Measurements from ENCODE around the gene ABHD12.
"Not testable (repeated sequence)": the region's sequence is repeated elsewhere in the genome, so short reads cannot be mapped to it uniquely, and the experiment has no call there.

ABHD12 gene

GRCh38 chr20:25346349-25346748, 44.3 kb downstream of the ABHD12 start:
- Mint-ChIP-seq H3K4me1 (peaks cover 44% of the 10 kb centered on the region), H3K36me3 (peaks cover 20% of the 10 kb centered on the region), H3K9me3 (no peaks in the 10 kb centered on the region), H3K27me3 (no peaks in the 10 kb centered on the region), H3K27ac (no peak overlapping the region), H3K4me3 (no peak overlapping the region)

- Mint-ChIP-seq H3K36me3 (peaks cover 17% of the 10 kb centered on the region), H3K27ac (no peak overlapping the region), H3K27me3 (no peaks in the 10 kb centered on the region), H3K4me3 (no peak overlapping the region), H3K9me3 (no peaks in the 10 kb centered on the region), H3K4me1 (peaks cover 41% of the 10 kb centered on the region)
Observed at GRCh38 chr20:25345721-25346120, 44.9 kb downstream of the ABHD12 start.

- no peak overlapping the region for H3K27ac Mint-ChIP-seq
- H3K9me3 Mint-ChIP-seq = no peaks in the 10 kb centered on the region
- peaks cover 13% of the 10 kb centered on the region for H3K36me3 Mint-ChIP-seq
- H3K4me1 Mint-ChIP-seq = peaks cover 41% of the 10 kb centered on the region
- no peak overlapping the region for H3K4me3 Mint-ChIP-seq
- H3K27me3 Mint-ChIP-seq = no peaks in the 10 kb centered on the region
Observed at GRCh38 chr20:25344634-25345033, 46.0 kb downstream of the ABHD12 start.

- no peaks in the 10 kb centered on the region for H3K9me3 Mint-ChIP-seq
- H3K27ac Mint-ChIP-seq = no peak overlapping the region
- H3K27me3 Mint-ChIP-seq = no peaks in the 10 kb centered on the region
- peaks cover 13% of the 10 kb centered on the region for H3K36me3 Mint-ChIP-seq
- H3K4me1 Mint-ChIP-seq = peaks cover 44% of the 10 kb centered on the region
- no peak overlapping the region for H3K4me3 Mint-ChIP-seq
Observed at GRCh38 chr20:25341716-25342680, 48.6 kb downstream of the ABHD12 start.

- Mint-ChIP-seq H3K9me3 (no peaks in the 10 kb centered on the region), H3K4me3 (no peak overlapping the region), H3K4me1 (peaks cover 32% of the 10 kb centered on the region), H3K27ac (no peak overlapping the region), H3K36me3 (peaks cover 13% of the 10 kb centered on the region), H3K27me3 (no peaks in the 10 kb centered on the region)
Observed at GRCh38 chr20:25340380-25340779, 50.3 kb downstream of the ABHD12 start.

GRCh38 chr20:25339608-25340007, 51.0 kb downstream of the ABHD12 start:
- no peaks in the 10 kb centered on the region for H3K27me3 Mint-ChIP-seq
- H3K4me3 Mint-ChIP-seq = no peak overlapping the region
- peaks cover 24% of the 10 kb centered on the region for H3K4me1 Mint-ChIP-seq
- H3K9me3 Mint-ChIP-seq = no peaks in the 10 kb centered on the region
- peaks cover 8% of the 10 kb centered on the region for H3K36me3 Mint-ChIP-seq
- no peak overlapping the region for H3K27ac Mint-ChIP-seq

- H3K27me3 Mint-ChIP-seq = no peaks in the 10 kb centered on the region
- H3K36me3 Mint-ChIP-seq = peaks cover 7% of the 10 kb centered on the region
- no peak overlapping the region for H3K4me3 Mint-ChIP-seq
- peaks cover 15% of the 10 kb centered on the region for H3K4me1 Mint-ChIP-seq
- H3K27ac Mint-ChIP-seq = peak overlapping the region; percentile 23
- H3K9me3 Mint-ChIP-seq = no peaks in the 10 kb centered on the region
Observed at GRCh38 chr20:25338112-25339023, 52.3 kb downstream of the ABHD12 start.

- no peaks in the 10 kb centered on the region for H3K27me3 Mint-ChIP-seq
- H3K4me3 Mint-ChIP-seq = no peak overlapping the region
- no peaks in the 10 kb centered on the region for H3K9me3 Mint-ChIP-seq
- H3K27ac Mint-ChIP-seq = no peak overlapping the region
- H3K36me3 Mint-ChIP-seq = peaks cover 7% of the 10 kb centered on the region
- peaks cover 8% of the 10 kb centered on the region for H3K4me1 Mint-ChIP-seq
Observed at GRCh38 chr20:25336561-25337422, 53.8 kb downstream of the ABHD12 start.

- not testable (repeated sequence) for H3K27me3 Mint-ChIP-seq, H3K36me3 Mint-ChIP-seq, H3K27ac Mint-ChIP-seq, H3K9me3 Mint-ChIP-seq, H3K4me3 Mint-ChIP-seq
- H3K4me1 Mint-ChIP-seq = peaks cover 14% of the 10 kb centered on the region
Observed at GRCh38 chr20:25334972-25335371, 55.7 kb downstream of the ABHD12 start.

- no peaks in the 10 kb centered on the region for H3K9me3 Mint-ChIP-seq
- no peak overlapping the region for H3K27ac Mint-ChIP-seq
- H3K36me3 Mint-ChIP-seq = peaks cover 5% of the 10 kb centered on the region
- no peak overlapping the region for H3K4me3 Mint-ChIP-seq
- peaks cover 21% of the 10 kb centered on the region for H3K4me1 Mint-ChIP-seq
- no peaks in the 10 kb centered on the region for H3K27me3 Mint-ChIP-seq
Observed at GRCh38 chr20:25328954-25329498, 61.6 kb downstream of the ABHD12 start.

GRCh38 chr20:25327521-25328235, 63.0 kb downstream of the ABHD12 start:
- no peaks in the 10 kb centered on the region for H3K9me3 Mint-ChIP-seq
- H3K4me3 Mint-ChIP-seq = no peak overlapping the region
- H3K36me3 Mint-ChIP-seq = peaks cover 11% of the 10 kb centered on the region
- no peaks in the 10 kb centered on the region for H3K27me3 Mint-ChIP-seq
- H3K4me1 Mint-ChIP-seq = peaks cover 28% of the 10 kb centered on the region
- H3K27ac Mint-ChIP-seq = no peak overlapping the region

GRCh38 chr20:25325997-25326396, 64.6 kb downstream of the ABHD12 start:
- Mint-ChIP-seq H3K9me3 (no peaks in the 10 kb centered on the region), H3K4me3 (no peak overlapping the region)

GRCh38 chr20:25325073-25325472, 65.6 kb downstream of the ABHD12 start:
- H3K9me3 Mint-ChIP-seq = no peaks in the 10 kb centered on the region
- no peaks in the 10 kb centered on the region for H3K27me3 Mint-ChIP-seq
- peaks cover 23% of the 10 kb centered on the region for H3K4me1 Mint-ChIP-seq
- H3K36me3 Mint-ChIP-seq = peaks cover 11% of the 10 kb centered on the region
- no peak overlapping the region for H3K4me3 Mint-ChIP-seq
- no peak overlapping the region for H3K27ac Mint-ChIP-seq

More at GRCh38 chr20:25325997-25326396, 64.6 kb downstream of the ABHD12 start:
- Mint-ChIP-seq H3K27me3 (no peaks in the 10 kb centered on the region), H3K27ac (no peak overlapping the region), H3K36me3 (peaks cover 11% of the 10 kb centered on the region), H3K4me1 (peaks cover 28% of the 10 kb centered on the region)

- Mint-ChIP-seq H3K4me3 (no peak overlapping the region), H3K9me3 (no peaks in the 10 kb centered on the region), H3K36me3 (peaks cover 7% of the 10 kb centered on the region), H3K4me1 (peaks cover 17% of the 10 kb centered on the region), H3K27me3 (no peaks in the 10 kb centered on the region), H3K27ac (no peak overlapping the region)
Observed at GRCh38 chr20:25324412-25324811, 66.2 kb downstream of the ABHD12 start.

Data from activated naive CD4-positive, alpha-beta T cell treated with anti-CD3 and anti-CD28 coated beads, Interleukin-2, amount 50 U/mL, for 24 hours (primary cell).